ENCODE measurements around the gene EME2.
"Not testable (repeated sequence)": the region's sequence is repeated elsewhere in the genome, so short reads cannot be mapped to it uniquely, and the experiment has no call there.

The EME2 gene

GRCh38 chr16:1792836-1793577 lies 20.4 kb downstream of the EME2 start:
- DNase-seq: no peak

- no peak for DNase-seq
Observed at GRCh38 chr16:1793578-1794220, 21.1 kb downstream of the EME2 start, which contains the start of gene IGFALS. Gene IGFALS, minus strand, starts transcription at chr16:1793705. Its CDS starts 53 bp downstream, at chr16:1793652.

GRCh38 chr16:1794221-1794871 lies 21.7 kb downstream of the EME2 start:
- DNase-seq: no peak

- DNase-seq: no peak
Observed at GRCh38 chr16:1794908-1795666, 22.5 kb downstream of the EME2 start.

GRCh38 chr16:1799263-1799662 lies 26.7 kb downstream of the EME2 start:
- DNase-seq: not testable (repeated sequence)

GRCh38 chr16:1800701-1801100 lies 28.1 kb downstream of the EME2 start:
- DNase-seq: no peak

- no peak for DNase-seq
Observed at GRCh38 chr16:1807626-1808025, 35.0 kb downstream of the EME2 start.

- DNase-seq: no peak
Observed at GRCh38 chr16:1808691-1809090, 36.1 kb downstream of the EME2 start.

GRCh38 chr16:1809281-1809801 lies 36.7 kb downstream of the EME2 start:
- DNase-seq: no peak

GRCh38 chr16:1810106-1810505 lies 37.5 kb downstream of the EME2 start:
- DNase-seq: no peak

GRCh38 chr16:1810536-1810935 lies 37.9 kb downstream of the EME2 start:
- no peak for DNase-seq

GRCh38 chr16:1812732-1813163 lies 40.1 kb downstream of the EME2 start:
- DNase-seq: no peak

- DNase-seq: no peak
Observed at GRCh38 chr16:1815461-1815860, 42.9 kb downstream of the EME2 start.

GRCh38 chr16:1816396-1817275 lies 44.0 kb downstream of the EME2 start:
- no peak for DNase-seq

- DNase-seq: no peak
Observed at GRCh38 chr16:1817276-1817589, 44.6 kb downstream of the EME2 start.

GRCh38 chr16:1817716-1818115 lies 45.1 kb downstream of the EME2 start:
- no peak for DNase-seq

GRCh38 chr16:1818204-1818872 lies 45.7 kb downstream of the EME2 start:
- no peak for DNase-seq

GRCh38 chr16:1818873-1819525 lies 46.4 kb downstream of the EME2 start:
- no peak for DNase-seq

GRCh38 chr16:1819611-1820010 lies 47.0 kb downstream of the EME2 start:
- DNase-seq: no peak

- no peak for DNase-seq
Observed at GRCh38 chr16:1820096-1820945, 47.7 kb downstream of the EME2 start.
